HG03354 (cell line): Measurements from ENCODE around the gene PHKB.
"Not testable (repeated sequence)": the region's sequence is repeated elsewhere in the genome, so short reads cannot be mapped to it uniquely, and the experiment has no call there.

ENCODE experiments used
- ATAC-seq: cut with Tn5 transposase; IDR thresholded peaks from one replicate; pipeline ENCODE4 v1.9.1; 2021; ENCODE audit warnings: mild to moderate bottlenecking; ENCODE audit not compliant: unreplicated experiment, poor library complexity, severe bottlenecking

PHKB gene

GRCh38 chr16:47499700-47500264, 38.7 kb downstream of the PHKB start:
- no peak for ATAC-seq

DNA sequence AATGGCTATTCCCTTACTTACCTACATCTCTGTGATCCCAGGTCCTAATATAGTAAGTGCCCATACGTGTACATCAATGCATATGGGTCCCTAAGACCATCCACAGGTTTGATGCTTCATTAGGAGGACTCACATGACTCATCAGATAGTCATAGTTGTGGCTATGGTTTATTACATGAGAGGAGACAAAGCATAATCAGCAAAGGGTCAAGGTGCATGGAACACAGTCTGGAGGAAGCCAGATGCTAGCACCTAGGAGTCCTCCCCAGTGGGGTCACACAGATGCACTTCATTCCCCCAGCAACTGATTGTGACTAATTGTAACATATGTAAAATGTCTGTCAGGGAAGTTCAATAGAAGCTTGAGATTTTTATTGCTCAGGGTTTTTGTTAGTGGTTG, 42.8 kb downstream of the PHKB start:
- no peak for ATAC-seq

GRCh38 chr16:47504599-47504998, 43.5 kb downstream of the PHKB start:
- ATAC-seq: no peak

- no peak for ATAC-seq
Measured at GRCh38 chr16:47506800-47507199, 45.7 kb downstream of the PHKB start.

DNA sequence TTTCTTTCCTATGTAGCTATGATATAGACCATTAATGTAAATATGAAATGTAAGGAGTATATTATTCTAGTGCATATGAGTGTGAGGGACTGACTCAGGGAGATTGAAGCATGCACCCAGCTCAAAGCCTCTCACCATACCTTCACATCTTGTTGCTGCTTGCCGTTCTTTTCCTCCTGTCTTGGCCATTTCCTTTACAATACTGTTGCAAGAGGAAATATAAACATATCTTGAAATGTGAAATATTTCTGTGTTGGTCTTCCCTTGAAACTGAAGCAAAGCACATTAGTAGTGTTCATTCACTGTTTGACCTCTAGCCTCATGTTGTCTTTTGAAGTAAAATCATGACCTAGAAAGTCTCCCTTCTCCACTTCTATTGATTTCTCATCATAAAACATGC, 46.6 kb downstream of the PHKB start:
- no peak for ATAC-seq

GRCh38 chr16:47511882-47512281, 50.8 kb downstream of the PHKB start:
- ATAC-seq: no peak

- ATAC-seq: no peak
Measured at GRCh38 chr16:47519037-47519436, 57.9 kb downstream of the PHKB start.

DNA sequence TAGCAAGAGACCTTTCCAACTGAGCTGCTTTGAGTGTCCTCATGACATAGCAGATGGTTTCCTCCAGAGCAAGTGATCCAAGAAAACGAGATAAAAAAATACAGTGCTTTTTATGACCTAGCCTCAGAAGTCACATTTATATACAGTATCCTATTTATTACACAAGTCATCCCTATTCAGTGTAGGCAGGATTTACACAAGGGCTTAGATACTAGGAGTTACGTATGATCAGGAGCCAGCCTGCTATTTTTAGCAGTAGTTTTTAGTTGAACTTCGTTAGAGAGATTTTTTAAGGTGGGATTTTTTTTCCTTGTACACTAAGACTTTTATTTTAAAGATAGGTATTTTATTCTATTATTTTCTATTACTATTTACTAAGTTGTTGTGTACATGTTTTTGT, 58.4 kb downstream of the PHKB start:
- no peak for ATAC-seq

DNA sequence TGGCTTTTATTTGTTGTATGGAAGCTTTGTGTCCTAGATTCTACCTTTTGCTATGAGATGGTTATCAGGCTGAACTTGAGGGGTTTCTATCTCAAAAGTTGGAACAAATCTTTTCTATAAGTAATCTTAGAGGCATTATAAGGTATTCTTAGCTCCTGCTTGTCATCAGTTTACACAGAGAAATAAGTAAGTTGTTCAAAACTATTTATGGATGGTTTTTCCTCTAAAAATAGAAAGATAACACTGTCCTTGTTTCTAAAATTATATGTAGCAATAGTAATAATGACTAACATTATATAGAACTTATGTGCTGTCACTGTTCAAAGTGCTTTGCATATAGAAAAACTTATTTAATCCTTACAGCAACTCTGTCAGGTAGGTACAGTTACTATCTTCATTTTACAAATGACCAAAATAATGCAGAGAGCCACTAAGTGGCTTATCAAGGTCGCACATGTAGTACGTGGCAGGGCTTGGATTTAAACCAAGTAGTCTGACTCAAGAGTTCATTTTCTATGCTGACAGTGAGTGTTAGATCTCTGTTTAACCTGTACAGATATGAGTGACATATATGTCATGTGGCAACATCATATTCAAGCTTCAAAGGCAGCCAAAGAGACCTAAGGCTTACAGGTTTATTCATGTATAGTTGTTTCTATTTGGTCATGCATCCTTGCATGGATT, 59.0 kb downstream of the PHKB start:
- ATAC-seq: no peak

DNA sequence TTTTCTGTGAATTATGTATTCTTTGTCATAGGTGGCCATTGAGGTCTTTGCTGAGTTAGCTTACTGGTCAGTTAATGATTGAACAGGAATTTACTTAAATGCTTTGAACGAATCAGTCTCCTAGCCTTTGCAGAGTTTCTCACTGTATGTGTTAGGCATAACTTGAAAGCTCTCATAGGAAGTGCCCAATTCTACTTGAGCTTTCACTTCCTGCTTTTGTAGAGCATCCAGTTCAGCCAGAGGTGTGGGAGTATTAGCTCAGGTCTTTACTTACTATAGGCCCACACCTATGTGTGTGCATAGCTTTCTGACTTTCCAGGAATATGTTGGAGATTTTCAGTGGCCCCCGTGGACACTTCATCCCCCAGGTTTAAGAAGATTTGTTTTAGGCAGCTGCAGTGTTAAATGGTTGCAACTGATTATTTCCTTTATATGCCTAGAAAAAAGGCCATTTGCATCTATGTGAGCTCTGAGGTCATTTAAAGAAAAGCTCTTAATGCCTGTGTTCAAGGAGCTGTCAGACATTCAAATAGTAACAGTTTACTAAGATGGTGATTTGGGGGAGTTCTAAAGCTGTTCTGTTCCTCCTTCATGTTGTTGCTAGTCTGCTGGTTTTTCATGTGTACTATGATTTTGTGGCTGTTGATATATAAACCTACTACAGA, 62.3 kb downstream of the PHKB start:
- ATAC-seq: peak; percentile 100

DNA sequence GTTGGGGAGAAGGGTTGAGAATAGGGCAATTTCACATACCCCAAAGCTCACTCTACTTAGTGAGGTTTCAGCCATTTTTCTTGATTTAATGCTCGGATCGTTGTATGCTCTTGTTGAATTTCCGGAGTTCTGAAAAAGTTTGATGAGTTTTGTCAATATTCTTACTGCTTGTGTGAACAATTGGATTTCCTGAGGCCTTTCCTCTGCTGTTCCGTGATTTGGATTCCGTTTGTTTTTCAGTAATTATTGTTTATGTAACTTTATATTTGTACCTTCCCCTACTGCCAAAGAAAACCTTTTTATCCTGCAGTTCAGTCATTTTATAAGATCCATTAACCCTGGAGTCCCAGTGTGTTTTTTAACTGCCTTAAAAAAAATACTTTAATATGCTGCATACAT, 62.9 kb downstream of the PHKB start:
- ATAC-seq: no peak

DNA sequence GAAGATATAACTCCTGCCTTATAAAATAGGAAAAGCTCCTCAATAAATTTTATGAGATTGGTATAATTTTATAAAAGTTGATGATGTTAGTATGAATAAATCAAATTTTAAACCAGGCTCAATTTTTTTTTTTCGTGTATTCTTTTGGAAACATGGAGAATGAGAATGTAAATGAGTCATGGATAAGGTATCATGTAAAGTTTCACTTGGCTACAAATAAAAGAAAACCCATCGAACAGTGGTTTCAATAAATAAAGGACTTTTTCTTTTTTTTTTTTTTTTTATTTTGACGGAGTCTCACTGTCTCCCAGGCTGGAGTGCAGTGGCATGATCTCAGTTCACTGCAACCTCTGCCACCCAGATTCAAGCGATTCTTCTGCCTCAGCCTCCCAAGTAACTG, 67.3 kb downstream of the PHKB start:
- ATAC-seq: no peak

- no peak for ATAC-seq
Measured at GRCh38 chr16:47533744-47534292, 72.7 kb downstream of the PHKB start.

DNA sequence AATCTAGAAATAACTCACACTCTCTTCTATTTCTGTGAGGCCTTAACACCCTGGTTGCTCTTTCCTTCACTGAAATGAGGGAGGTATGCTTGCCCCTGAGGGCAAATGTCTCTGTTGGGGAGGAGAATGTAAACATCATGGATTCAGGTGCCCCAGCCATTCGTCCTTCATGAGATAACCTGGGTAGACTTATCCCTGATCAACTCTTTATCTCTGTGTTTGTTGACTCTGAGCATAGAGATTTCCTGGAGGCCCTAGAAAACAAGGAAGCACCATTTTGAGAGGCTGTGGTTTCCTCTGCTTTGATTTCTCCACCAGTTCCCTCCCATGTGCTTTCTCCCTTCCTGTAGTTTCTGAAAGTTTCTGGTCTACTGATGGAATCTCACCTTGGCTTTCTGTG, 77.3 kb downstream of the PHKB start:
- ATAC-seq: no peak

DNA sequence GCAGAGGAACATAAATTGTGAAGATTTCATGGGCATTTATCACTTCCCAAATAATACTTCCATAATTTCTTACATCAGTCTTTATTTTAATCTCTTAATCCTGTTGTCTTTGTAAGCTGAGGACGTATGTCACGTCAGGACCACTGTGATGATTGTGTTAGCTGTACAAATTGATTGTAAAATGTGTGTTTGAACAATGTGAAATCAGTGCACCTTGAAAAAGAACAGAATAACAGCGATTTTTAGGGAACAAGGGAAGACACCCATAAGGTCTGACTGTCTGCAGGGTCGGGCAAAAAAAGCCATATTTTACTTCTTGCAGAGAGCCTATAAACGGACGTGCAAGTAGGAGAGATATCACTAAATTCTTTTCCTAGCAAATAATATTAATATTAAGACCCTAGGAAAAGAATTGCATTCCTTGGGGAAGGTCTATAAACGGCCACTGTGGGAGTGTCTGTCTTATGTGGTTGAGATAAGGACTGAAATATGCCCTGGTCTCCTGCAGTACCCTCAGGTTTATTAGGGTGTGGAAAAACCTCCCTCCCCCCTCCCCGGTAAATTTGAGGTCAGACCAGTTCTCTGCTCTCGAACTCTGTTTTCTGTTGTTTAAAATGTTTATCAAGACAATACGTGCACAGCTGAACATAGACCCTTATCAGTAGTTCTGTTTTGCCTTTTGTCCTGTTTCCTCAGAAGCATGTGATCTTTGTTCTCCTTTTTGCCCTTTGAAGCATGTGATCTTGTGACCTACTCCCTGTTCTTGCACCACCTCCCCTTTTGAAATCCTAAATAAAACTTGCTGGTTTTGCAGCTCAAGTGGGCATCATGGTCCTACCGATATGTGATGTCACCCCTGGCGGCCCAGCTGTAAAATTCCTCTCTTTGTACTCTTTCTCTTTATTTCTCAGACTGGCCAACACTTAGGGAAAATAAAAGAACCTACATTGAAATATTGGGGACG, 78.9 kb downstream of the PHKB start:
- ATAC-seq: not testable (repeated sequence)

DNA sequence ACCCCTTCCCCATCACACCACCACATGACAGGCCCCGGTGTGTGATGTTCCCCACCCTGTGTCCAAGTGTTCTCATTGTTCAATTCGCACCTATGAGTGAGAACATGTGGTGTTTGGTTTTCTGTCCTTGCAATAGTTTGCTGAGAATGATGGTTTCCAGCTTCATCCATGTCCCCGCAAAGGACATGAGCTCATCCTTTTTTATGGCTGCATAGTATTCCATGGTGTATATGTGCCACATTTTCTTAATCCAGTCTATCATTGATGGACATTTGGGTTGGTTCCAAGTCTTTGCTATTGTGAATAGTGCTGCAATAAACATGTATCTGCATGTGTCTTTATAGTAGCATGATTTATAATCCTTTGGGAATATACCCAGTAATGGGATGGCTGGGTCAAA, 80.0 kb downstream of the PHKB start:
- ATAC-seq: not testable (repeated sequence)

DNA sequence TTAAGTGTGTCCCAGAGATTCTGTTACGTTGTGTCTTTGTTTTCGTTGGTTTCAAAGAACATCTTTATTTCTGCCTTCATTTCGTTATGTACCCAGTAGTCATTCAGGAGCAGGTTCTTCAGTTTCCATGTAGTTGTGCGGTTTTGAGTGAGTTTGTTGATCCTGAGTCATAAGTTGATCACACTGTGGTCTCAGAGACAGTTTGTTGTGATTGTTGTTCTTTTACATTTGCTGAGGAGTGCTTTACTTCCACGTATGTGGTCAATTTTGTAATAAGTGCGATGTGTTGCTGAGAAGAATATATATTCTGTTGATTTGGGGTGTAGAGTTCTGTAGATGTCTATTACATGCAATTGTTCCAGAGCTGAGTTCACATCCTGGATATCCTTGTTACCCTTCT, 83.1 kb downstream of the PHKB start:
- ATAC-seq: not testable (repeated sequence)

GRCh38 chr16:47551185-47551584, 90.1 kb downstream of the PHKB start:
- not testable (repeated sequence) for ATAC-seq

GRCh38 chr16:47551767-47552166, 90.6 kb downstream of the PHKB start:
- ATAC-seq: not testable (repeated sequence)
